GM19023 (cell line): ENCODE measurements around the gene UPK3B.
"Not testable (repeated sequence)": the region's sequence is repeated elsewhere in the genome, so short reads cannot be mapped to it uniquely, and the experiment has no call there.

Source experiments
- ATAC-seq: cut with Tn5 transposase; IDR thresholded peaks from one replicate; pipeline ENCODE4 v1.9.1; 2021; ENCODE audit warnings: mild to moderate bottlenecking, moderate library complexity; ENCODE audit not compliant: unreplicated experiment

UPK3B gene

GRCh38 chr7:76487969-76488368 lies 22.4 kb upstream of the UPK3B start:
- not testable (repeated sequence) for ATAC-seq

GRCh38 chr7:76492139-76492538 lies 18.2 kb upstream of the UPK3B start:
- ATAC-seq, result not testable (repeated sequence)

GRCh38 chr7:76495717-76496116 lies 14.6 kb upstream of the UPK3B start:
- ATAC-seq, result not testable (repeated sequence)

- not testable (repeated sequence) for ATAC-seq
These were observed 12.3 kb upstream of the UPK3B start for GRCh38 chr7:76497918-76498582.

GRCh38 chr7:76498583-76499200 lies 11.7 kb upstream of the UPK3B start:
- ATAC-seq, result not testable (repeated sequence)

- not testable (repeated sequence) for ATAC-seq
These were observed 11.0 kb upstream of the UPK3B start for GRCh38 chr7:76499201-76499923.

- ATAC-seq, result not testable (repeated sequence)
These were observed 10.5 kb upstream of the UPK3B start for GRCh38 chr7:76499924-76500241.

GRCh38 chr7:76502224-76502623 lies 8.1 kb upstream of the UPK3B start:
- not testable (repeated sequence) for ATAC-seq

- ATAC-seq, result not testable (repeated sequence)
These were observed 7.5 kb upstream of the UPK3B start for GRCh38 chr7:76502836-76503235.

GRCh38 chr7:76503244-76503643 lies 7.1 kb upstream of the UPK3B start:
- not testable (repeated sequence) for ATAC-seq

- ATAC-seq, result not testable (repeated sequence)
These were observed 5.8 kb upstream of the UPK3B start for GRCh38 chr7:76504351-76505167.

- no peak for ATAC-seq
These were observed 4.9 kb upstream of the UPK3B start for GRCh38 chr7:76505168-76506080.

- ATAC-seq, result no peak
These were observed 4.3 kb upstream of the UPK3B start for GRCh38 chr7:76506081-76506440.

- not testable (repeated sequence) for ATAC-seq
These were observed 3.7 kb upstream of the UPK3B start for GRCh38 chr7:76506643-76507042.

- ATAC-seq, result no peak
These were observed 2.5 kb upstream of the UPK3B start for GRCh38 chr7:76507723-76508406.

- not testable (repeated sequence) for ATAC-seq
These were observed 1.0 kb downstream of the UPK3B start for GRCh38 chr7:76511200-76511910.

GRCh38 chr7:76511911-76512885 lies 1.8 kb downstream of the UPK3B start:
- ATAC-seq, result not testable (repeated sequence)
